SK-N-SH (cell line): Measurements from ENCODE around the gene SRGAP1.

ENCODE experiments used
- CTCF ChIP-seq: fragments of 200-600 bp; sonication (generic); IDR thresholded peaks from 2 replicates; pipeline ENCODE4 v1.6.1; 2017; ENCODE audit warnings: antibody characterized with exemption, mild to moderate bottlenecking, moderate library complexity
- EP300 ChIP-seq, 2 experiments: IDR thresholded peaks; 2 replicates each; pipeline versions ENCODE4 v1.4.0 to v1.6.1; 2012; ENCODE audit warnings: borderline replicate concordance in 1 of 2, low read depth in 1 of 2, low read length in 1 of 2
- JUND ChIP-seq: IDR thresholded peaks from 2 replicates; pipeline ENCODE4 v1.4.0; 2012
- SIN3A ChIP-seq: IDR thresholded peaks from 2 replicates; pipeline ENCODE4 v1.6.1; 2012; ENCODE audit warnings: low read depth, mild to moderate bottlenecking, low read length, moderate library complexity, borderline replicate concordance
- TF ChIP-seq, protein P1 (sequence below): IDR thresholded peaks from 2 replicates; pipeline ENCODE4 v1.4.0; 2012; ENCODE audit warnings: low read depth, borderline replicate concordance
- TF ChIP-seq, protein P2 (sequence below): IDR thresholded peaks from 2 replicates; pipeline ENCODE4 v1.6.1; 2012; ENCODE audit warnings: mild to moderate bottlenecking, low read depth, low read length, moderate library complexity

- TF ChIP-seq, protein P1, sequence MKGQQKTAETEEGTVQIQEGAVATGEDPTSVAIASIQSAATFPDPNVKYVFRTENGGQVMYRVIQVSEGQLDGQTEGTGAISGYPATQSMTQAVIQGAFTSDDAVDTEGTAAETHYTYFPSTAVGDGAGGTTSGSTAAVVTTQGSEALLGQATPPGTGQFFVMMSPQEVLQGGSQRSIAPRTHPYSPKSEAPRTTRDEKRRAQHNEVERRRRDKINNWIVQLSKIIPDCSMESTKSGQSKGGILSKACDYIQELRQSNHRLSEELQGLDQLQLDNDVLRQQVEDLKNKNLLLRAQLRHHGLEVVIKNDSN: no peak
- TF ChIP-seq CTCF (no peak), SIN3A (no peak), EP300 (IDR thresholded peaks at IDR 0.05; ENCODE audit: borderline replicate concordance in 1 of 2, low read depth in 1 of 2, low read length in 1 of 2) (no peak), JUND (no peak)
- TF ChIP-seq, protein P2, sequence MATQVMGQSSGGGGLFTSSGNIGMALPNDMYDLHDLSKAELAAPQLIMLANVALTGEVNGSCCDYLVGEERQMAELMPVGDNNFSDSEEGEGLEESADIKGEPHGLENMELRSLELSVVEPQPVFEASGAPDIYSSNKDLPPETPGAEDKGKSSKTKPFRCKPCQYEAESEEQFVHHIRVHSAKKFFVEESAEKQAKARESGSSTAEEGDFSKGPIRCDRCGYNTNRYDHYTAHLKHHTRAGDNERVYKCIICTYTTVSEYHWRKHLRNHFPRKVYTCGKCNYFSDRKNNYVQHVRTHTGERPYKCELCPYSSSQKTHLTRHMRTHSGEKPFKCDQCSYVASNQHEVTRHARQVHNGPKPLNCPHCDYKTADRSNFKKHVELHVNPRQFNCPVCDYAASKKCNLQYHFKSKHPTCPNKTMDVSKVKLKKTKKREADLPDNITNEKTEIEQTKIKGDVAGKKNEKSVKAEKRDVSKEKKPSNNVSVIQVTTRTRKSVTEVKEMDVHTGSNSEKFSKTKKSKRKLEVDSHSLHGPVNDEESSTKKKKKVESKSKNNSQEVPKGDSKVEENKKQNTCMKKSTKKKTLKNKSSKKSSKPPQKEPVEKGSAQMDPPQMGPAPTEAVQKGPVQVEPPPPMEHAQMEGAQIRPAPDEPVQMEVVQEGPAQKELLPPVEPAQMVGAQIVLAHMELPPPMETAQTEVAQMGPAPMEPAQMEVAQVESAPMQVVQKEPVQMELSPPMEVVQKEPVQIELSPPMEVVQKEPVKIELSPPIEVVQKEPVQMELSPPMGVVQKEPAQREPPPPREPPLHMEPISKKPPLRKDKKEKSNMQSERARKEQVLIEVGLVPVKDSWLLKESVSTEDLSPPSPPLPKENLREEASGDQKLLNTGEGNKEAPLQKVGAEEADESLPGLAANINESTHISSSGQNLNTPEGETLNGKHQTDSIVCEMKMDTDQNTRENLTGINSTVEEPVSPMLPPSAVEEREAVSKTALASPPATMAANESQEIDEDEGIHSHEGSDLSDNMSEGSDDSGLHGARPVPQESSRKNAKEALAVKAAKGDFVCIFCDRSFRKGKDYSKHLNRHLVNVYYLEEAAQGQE: no peak
These were observed 146.5 kb downstream of the SRGAP1 start for GRCh38 chr12:63990828-63991547.
